ENCODE measurements around the gene GHDC. TPM values are rescaled to one million over a fixed set of nuclear protein-coding genes. Genes with fewer than 3 reads are reported as not detected.

Gene GHDC
- total and polyA plus RNA-seq, 2 of the 13 experiments (the other 11 are each of a cell fraction or from before 2014, with no cell fraction given), result 15.4 to 22.5 TPM

GRCh38 chr17:42178817-42179216 is 15.5 kb downstream of the GHDC start (continued):
- TF ChIP-seq CREBL2 (CRISPR knock-in tag; IDR thresholded peaks at IDR 0.05; ENCODE audit: borderline replicate concordance), result no peak
- TF ChIP-seq MBNL3 (CRISPR knock-in tag; conservative IDR thresholded peaks at IDR 0.05), result no peak
- no peak for TF ChIP-seq ZNF780A (CRISPR knock-in tag; IDR thresholded peaks at IDR 0.05)
- TF ChIP-seq SAFB2 (CRISPR knock-in tag; IDR thresholded peaks at IDR 0.05; ENCODE audit: borderline replicate concordance, low read depth), result no peak
- TF ChIP-seq ZFP36L1 (CRISPR knock-in tag; IDR thresholded peaks at IDR 0.05), result no peak
- no peak for TF ChIP-seq ZNF574 (CRISPR knock-in tag; IDR thresholded peaks at IDR 0.05)
- TF ChIP-seq ZNF280B (CRISPR knock-in tag; IDR thresholded peaks at IDR 0.05; ENCODE audit: borderline replicate concordance), result no peak
- no peak for TF ChIP-seq ZNF552 (CRISPR knock-in tag; IDR thresholded peaks at IDR 0.05; ENCODE audit: borderline replicate concordance)
- TF ChIP-seq ZNF496 (CRISPR knock-in tag; IDR thresholded peaks at IDR 0.05; ENCODE audit: insufficient replicate concordance), result no peak
- TF ChIP-seq NFATC3 (CRISPR knock-in tag; IDR thresholded peaks at IDR 0.05), result no peak
- TF ChIP-seq ZSCAN25 (CRISPR knock-in tag; IDR thresholded peaks at IDR 0.05), result no peak
- TF ChIP-seq ZNF766 (CRISPR knock-in tag; IDR thresholded peaks at IDR 0.05; ENCODE audit: borderline replicate concordance), result no peak
- no peak for TF ChIP-seq FUBP1 (CRISPR knock-in tag; IDR thresholded peaks at IDR 0.05; ENCODE audit: borderline replicate concordance)
- TF ChIP-seq, protein P1, sequence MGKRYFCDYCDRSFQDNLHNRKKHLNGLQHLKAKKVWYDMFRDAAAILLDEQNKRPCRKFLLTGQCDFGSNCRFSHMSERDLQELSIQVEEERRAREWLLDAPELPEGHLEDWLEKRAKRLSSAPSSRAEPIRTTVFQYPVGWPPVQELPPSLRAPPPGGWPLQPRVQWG (CRISPR knock-in tag; IDR thresholded peaks at IDR 0.05; ENCODE audit: borderline replicate concordance, low read depth), result no peak
- TF ChIP-seq GPBP1L1 (CRISPR knock-in tag; IDR thresholded peaks at IDR 0.05), result no peak
- TF ChIP-seq ZNF224 (CRISPR knock-in tag; IDR thresholded peaks at IDR 0.05), result no peak
- TF ChIP-seq MLLT10 (CRISPR knock-in tag; IDR thresholded peaks at IDR 0.05), result no peak
- TF ChIP-seq, protein P2, sequence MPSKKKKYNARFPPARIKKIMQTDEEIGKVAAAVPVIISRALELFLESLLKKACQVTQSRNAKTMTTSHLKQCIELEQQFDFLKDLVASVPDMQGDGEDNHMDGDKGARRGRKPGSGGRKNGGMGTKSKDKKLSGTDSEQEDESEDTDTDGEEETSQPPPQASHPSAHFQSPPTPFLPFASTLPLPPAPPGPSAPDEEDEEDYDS (CRISPR knock-in tag; IDR thresholded peaks at IDR 0.05), result no peak
- no peak for TF ChIP-seq ZFP62 (CRISPR knock-in tag; IDR thresholded peaks at IDR 0.05)
- TF ChIP-seq HOMEZ (CRISPR knock-in tag; IDR thresholded peaks at IDR 0.05; ENCODE audit: low read depth), result no peak
